Astrocyte (in vitro differentiated cells and primary cell): ENCODE results near the gene RUNX1. TPM values are rescaled to one million over a fixed set of nuclear protein-coding genes. Genes with fewer than 3 reads are reported as not detected.

Experiments used
- DNase-seq: peaks from one replicate; pipeline ENCODE4 v3.0.0-alpha.2; 2010; ENCODE audit warnings: low read depth
- FAIRE-seq: peaks from 2 replicates; lab custom pipeline; 2011; peaks lifted over from hg19 to GRCh38; lab: Jason Lieb, UNC
- H2AFZ ChIP-seq: 2 replicates; pipeline ENCODE4 v1.6.0; 2012; ENCODE audit warnings: low read depth, low read length, inconsistent platforms
- H3K27ac ChIP-seq: 2 replicates; pipeline ENCODE4 v1.5.1; 2011; ENCODE audit warnings: low read depth, low read length, inconsistent platforms
- H3K27me3 ChIP-seq: 2 replicates; pipeline ENCODE4 v1.6.0; 2011; ENCODE audit warnings: low read length, inconsistent platforms; ENCODE audit not compliant: insufficient read depth
- H3K36me3 ChIP-seq: 2 replicates; pipeline ENCODE4 v1.5.1; 2011; ENCODE audit warnings: low read length, inconsistent platforms; ENCODE audit not compliant: insufficient read depth
- H3K4me1 ChIP-seq: 2 replicates; pipeline ENCODE4 v1.5.1; 2011; ENCODE audit warnings: low read length, inconsistent platforms; ENCODE audit not compliant: insufficient read depth
- H3K4me2 ChIP-seq: 2 replicates; pipeline ENCODE4 v1.6.0; 2012; ENCODE audit warnings: low read length, inconsistent platforms
- H3K4me3 ChIP-seq: 2 replicates; pipeline ENCODE4 v1.5.1; 2011; ENCODE audit warnings: low read depth, mild to moderate bottlenecking, low read length, inconsistent platforms; ENCODE audit not compliant: insufficient read depth
- H3K79me2 ChIP-seq: 2 replicates; pipeline ENCODE4 v1.6.0; 2012; ENCODE audit warnings: mild to moderate bottlenecking, low read length, inconsistent platforms; ENCODE audit not compliant: insufficient read depth
- H3K9ac ChIP-seq: 2 replicates; pipeline ENCODE4 v1.6.0; 2012; ENCODE audit warnings: mild to moderate bottlenecking, low read length, inconsistent platforms
- H3K9me3 ChIP-seq: 2 replicates; pipeline ENCODE4 v1.5.1; 2012; ENCODE audit warnings: low read depth, mild to moderate bottlenecking, low read length, inconsistent platforms; ENCODE audit not compliant: insufficient read depth
- H4K20me1 ChIP-seq: 2 replicates; pipeline ENCODE4 v1.6.0; 2012; ENCODE audit warnings: low read length, inconsistent platforms; ENCODE audit not compliant: insufficient read depth
- H3K27ac Mint-ChIP-seq: one replicate; pipeline ENCODE4 v1.8.0; 2021; ENCODE audit warnings: mild to moderate bottlenecking, mixed read lengths; ENCODE audit not compliant: unreplicated experiment
- H3K27me3 Mint-ChIP-seq: one replicate; pipeline ENCODE4 v1.8.0; 2021; ENCODE audit warnings: low read depth, mixed read lengths; ENCODE audit not compliant: unreplicated experiment
- H3K36me3 Mint-ChIP-seq: one replicate; pipeline ENCODE4 v1.8.0; 2021; ENCODE audit warnings: low read depth, mixed read lengths; ENCODE audit not compliant: unreplicated experiment
- H3K4me1 Mint-ChIP-seq: one replicate; pipeline ENCODE4 v1.8.0; 2021; ENCODE audit warnings: low read depth, mixed read lengths; ENCODE audit not compliant: unreplicated experiment
- H3K4me3 Mint-ChIP-seq: one replicate; pipeline ENCODE4 v1.8.0; 2021; ENCODE audit warnings: mild to moderate bottlenecking, moderate library complexity, mixed read lengths; ENCODE audit not compliant: unreplicated experiment
- H3K9me3 Mint-ChIP-seq: one replicate; pipeline ENCODE4 v1.8.0; 2021; ENCODE audit warnings: mild to moderate bottlenecking, mixed read lengths; ENCODE audit not compliant: unreplicated experiment
- EZH2 ChIP-seq: IDR thresholded peaks from 2 replicates; pipeline ENCODE4 v1.6.1; 2012; ENCODE audit warnings: mild to moderate bottlenecking, low read length, inconsistent platforms; ENCODE audit not compliant: insufficient read depth
- total RNA-seq: library from RNA; stranded (reverse); gene quantifications from 2 replicates; pipeline ENCODE4 v1.2.1, GENCODE V29; 2021
- TF ChIP-seq, protein P1 (sequence below): IDR thresholded peaks from 2 replicates; pipeline ENCODE4 v1.5.1; 2011; ENCODE audit warnings: low read depth, mild to moderate bottlenecking, inconsistent platforms, low read length, moderate library complexity; ENCODE audit not compliant: insufficient read depth

The RUNX1 gene
- total RNA-seq, 1 donor from 2014 or later = 84.6 TPM

DNA sequence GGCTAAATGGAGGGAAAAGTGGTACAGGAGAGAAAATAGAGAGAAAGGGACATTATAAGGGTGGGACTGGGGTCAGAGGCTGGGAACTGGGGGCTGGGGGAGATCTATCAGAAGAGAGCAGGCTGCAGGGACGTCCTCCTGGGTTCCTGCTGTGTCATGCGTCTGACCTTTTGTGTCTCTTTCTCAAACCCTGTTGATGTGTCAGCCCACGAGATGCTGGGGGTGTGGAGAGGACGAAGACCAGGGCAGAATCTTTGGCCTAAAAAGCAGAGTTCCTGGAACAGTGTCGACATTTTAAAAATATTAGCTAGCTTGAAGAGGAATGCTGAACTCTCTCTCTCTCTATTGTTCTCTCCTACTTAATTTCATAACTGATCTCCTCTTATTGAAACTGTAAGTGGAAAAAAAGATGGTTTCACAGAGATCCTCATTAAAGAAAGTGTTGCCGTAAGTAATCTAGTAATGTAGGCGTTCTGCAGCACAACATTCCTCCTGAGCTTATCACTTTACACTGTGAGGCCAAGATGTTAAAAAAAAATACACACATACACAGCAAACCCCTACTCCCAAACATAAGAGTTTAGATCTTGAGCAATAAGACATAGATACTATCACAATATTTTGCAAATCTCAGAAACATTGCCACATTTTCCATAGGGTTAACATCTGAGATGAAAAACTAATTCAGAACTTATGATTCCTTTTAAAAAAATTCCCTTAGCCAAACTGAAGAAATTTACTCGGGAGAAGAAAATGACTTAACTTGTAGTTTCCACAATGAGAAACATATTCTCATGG, 52.6 kb downstream of the RUNX1 start:
- Histone ChIP-seq H3K36me3 (no peaks in the 10 kb centered on the region), H3K4me1 (peaks cover 8% of the 10 kb centered on the region), H2AFZ (no peak overlapping the region), H3K4me3 (no peak overlapping the region), H3K27ac (no peak overlapping the region), H3K4me2 (peak overlapping the region; percentile 17), H3K79me2 (peaks cover 8% of the 10 kb centered on the region), H3K9ac (no peak overlapping the region), H4K20me1 (no peaks in the 10 kb centered on the region), H3K9me3 (no peaks in the 10 kb centered on the region), H3K27me3 (no peaks in the 10 kb centered on the region)
- peaks cover 33% of the 10 kb centered on the region for H3K4me1 Mint-ChIP-seq
- no peak overlapping the region for H3K4me3 Mint-ChIP-seq
- peaks cover 3% of the 10 kb centered on the region for H3K9me3 Mint-ChIP-seq
- DNase-seq (peak; percentile 58), FAIRE-seq (peak; percentile 39)
- TF ChIP-seq EZH2 = no peak
- TF ChIP-seq, protein P1, sequence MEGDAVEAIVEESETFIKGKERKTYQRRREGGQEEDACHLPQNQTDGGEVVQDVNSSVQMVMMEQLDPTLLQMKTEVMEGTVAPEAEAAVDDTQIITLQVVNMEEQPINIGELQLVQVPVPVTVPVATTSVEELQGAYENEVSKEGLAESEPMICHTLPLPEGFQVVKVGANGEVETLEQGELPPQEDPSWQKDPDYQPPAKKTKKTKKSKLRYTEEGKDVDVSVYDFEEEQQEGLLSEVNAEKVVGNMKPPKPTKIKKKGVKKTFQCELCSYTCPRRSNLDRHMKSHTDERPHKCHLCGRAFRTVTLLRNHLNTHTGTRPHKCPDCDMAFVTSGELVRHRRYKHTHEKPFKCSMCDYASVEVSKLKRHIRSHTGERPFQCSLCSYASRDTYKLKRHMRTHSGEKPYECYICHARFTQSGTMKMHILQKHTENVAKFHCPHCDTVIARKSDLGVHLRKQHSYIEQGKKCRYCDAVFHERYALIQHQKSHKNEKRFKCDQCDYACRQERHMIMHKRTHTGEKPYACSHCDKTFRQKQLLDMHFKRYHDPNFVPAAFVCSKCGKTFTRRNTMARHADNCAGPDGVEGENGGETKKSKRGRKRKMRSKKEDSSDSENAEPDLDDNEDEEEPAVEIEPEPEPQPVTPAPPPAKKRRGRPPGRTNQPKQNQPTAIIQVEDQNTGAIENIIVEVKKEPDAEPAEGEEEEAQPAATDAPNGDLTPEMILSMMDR = no peak
- peak overlapping the region; percentile 63 for H3K27ac Mint-ChIP-seq
- H3K27me3 Mint-ChIP-seq = no peaks in the 10 kb centered on the region
- peaks cover 19% of the 10 kb centered on the region for H3K36me3 Mint-ChIP-seq

DNA sequence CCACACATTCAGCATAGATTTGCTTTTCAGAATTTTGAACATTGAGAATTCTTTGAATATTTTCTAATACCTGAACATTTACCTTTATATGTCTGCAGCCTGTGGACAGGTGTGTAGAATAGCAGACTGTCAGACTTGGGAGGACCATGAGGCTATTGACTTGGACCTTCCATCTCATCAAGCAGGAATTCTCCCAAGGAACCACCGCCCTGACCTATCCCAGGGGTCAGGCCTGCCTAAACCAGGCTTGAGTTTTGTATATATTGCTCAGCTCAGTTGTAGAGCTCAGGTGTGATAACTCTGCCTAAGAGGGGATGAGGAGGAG, 53.2 kb downstream of the RUNX1 start:
- peaks cover 37% of the 10 kb centered on the region for H3K4me1 Mint-ChIP-seq
- H3K4me2 ChIP-seq = peak overlapping the region; percentile 17
- peaks cover 13% of the 10 kb centered on the region for H3K79me2 ChIP-seq
- H3K9me3 Mint-ChIP-seq = peaks cover 3% of the 10 kb centered on the region
- H3K4me3 Mint-ChIP-seq = peak overlapping the region; percentile 43
- H3K27me3 ChIP-seq = no peaks in the 10 kb centered on the region
- no peak overlapping the region for H3K27ac ChIP-seq
- no peaks in the 10 kb centered on the region for H4K20me1 ChIP-seq
- H2AFZ ChIP-seq = no peak overlapping the region
- no peaks in the 10 kb centered on the region for H3K36me3 ChIP-seq
- H3K4me3 ChIP-seq = no peak overlapping the region
- no peak for DNase-seq
- no peaks in the 10 kb centered on the region for H3K9me3 ChIP-seq
- TF ChIP-seq, protein P1 = no peak
- no peak for TF ChIP-seq EZH2
- peaks cover 19% of the 10 kb centered on the region for H3K36me3 Mint-ChIP-seq
- no peak for FAIRE-seq
- no peak overlapping the region for H3K9ac ChIP-seq
- peaks cover 8% of the 10 kb centered on the region for H3K4me1 ChIP-seq
- peak overlapping the region; percentile 63 for H3K27ac Mint-ChIP-seq
- no peaks in the 10 kb centered on the region for H3K27me3 Mint-ChIP-seq
